ENCODE data around the gene OR13J1.

- TF ChIP-seq CTCF (IDR thresholded peaks at IDR 0.05), result no peak
- TF ChIP-seq POLR2A (IDR thresholded peaks at IDR 0.05), result no peak
Observed at GRCh38 chr9:35827486-35827885, 42.7 kb downstream of the OR13J1 start.
